ENCODE data around the gene HDDC3. TPM values are rescaled to one million over a fixed set of nuclear protein-coding genes. Genes with fewer than 3 reads are reported as not detected.

The HDDC3 gene
- polyA plus RNA-seq, 3 donors, result 11.6 to 19.7 (median 14.8) TPM

GRCh38 chr15:90934949-90935751 is 2.8 kb upstream of the HDDC3 start, which contains the start of gene UNC45A:
TSS of gene UNC45A (plus strand) at chr15:90935285. CDS start at chr15:90935325, 40 bp downstream.
- Histone ChIP-seq H2AFZ (ENCODE audit: insufficient read depth, low read depth, low read length, poor library complexity, severe bottlenecking) (peak within 1 kb of the TSS; percentile 96), H3K9ac (ENCODE audit: insufficient read depth, low read length, poor library complexity, severe bottlenecking) (peak within 1 kb of the TSS; percentile 75), H4K20me1 (ENCODE audit: insufficient read depth, low read length) (no peaks in the 10 kb centered on the region), H3K27me3 (ENCODE audit: control insufficient read depth in 2 of 2, insufficient read depth in 2 of 2, low read length in 2 of 2) (no peaks in the 10 kb centered on the region), H3K79me2 (ENCODE audit: insufficient read depth, low read length) (peaks cover 19% of the 10 kb centered on the region), H3K4me2 (replicated peaks; ENCODE audit: extremely low read depth, low read length, poor library complexity, severe bottlenecking) (peak within 1 kb of the TSS; percentile 72), H3K36me3 (replicated peaks in 1 of 2; ENCODE audit: control insufficient read depth in 1 of 2, insufficient read depth in 2 of 2, low read length in 2 of 2) (peaks cover 10 to 19% of the 10 kb centered on the region in 2 donors), H3K4me3 (replicated peaks in 1 of 3; ENCODE audit: low read depth in 2 of 3, low read length in 3 of 3) (peak within 1 kb of the TSS; percentile 75 to 81 (median 80)), H3K9me3 (replicated peaks in 1 of 2; ENCODE audit: control insufficient read depth in 1 of 2, insufficient read depth in 1 of 2, low read length in 2 of 2) (no peaks in the 10 kb centered on the region), H3K27ac (ENCODE audit: low read depth in 1 of 2, low read length in 2 of 2) (peak within 1 kb of the TSS; percentile 18 to 80), H3K4me1 (ENCODE audit: control insufficient read depth in 1 of 2, insufficient read depth in 2 of 2, low read length in 2 of 2) (peaks cover 45 to 61% of the 10 kb centered on the region in 2 donors)
- Mint-ChIP-seq H3K27me3 (ENCODE audit: low read depth in 3 of 3) (peaks cover 0 to 2% (median 2%) of the 10 kb centered on the region in 3 donors), H3K27ac (peak within 1 kb of the TSS; percentile 81 to 93 (median 90)), H3K36me3 (peaks cover 24 to 28% of the 10 kb centered on the region in 2 donors), H3K9me3 (no peaks in the 10 kb centered on the region), H3K4me1 (peaks cover 41% of the 10 kb centered on the region), H3K4me3 (peak within 1 kb of the TSS; percentile 81 to 92)
- DNase-seq, result peak; percentile 59 to 69 (median 62)
- under 1% methylated on average over 58 of the region's 65 CpGs for WGBS (ENCODE audit: insufficient coverage)
- intact Hi-C loops (cut with micrococcal nuclease), result loop anchor here (1.0 to 5.0 kb wide), 3 partner anchors 20 to 38 kb away; partner anchors contain the start of gene MAN2A2 (in 1 of the 2)
- TF ChIP-seq CTCF (IDR thresholded peaks at IDR 0.05), result no peak

GRCh38 chr15:90934256-90934948 is 2.1 kb upstream of the HDDC3 start:
- 0% methylated on average over 11 of the region's 19 CpGs for WGBS (ENCODE audit: insufficient coverage)

More at GRCh38 chr15:90934256-90934948, 2.1 kb upstream of the HDDC3 start:
- Mint-ChIP-seq H3K27me3 (ENCODE audit: low read depth in 3 of 3) (peaks cover 0 to 2% (median 0%) of the 10 kb centered on the region in 3 donors), H3K4me3 (peak overlapping the region; percentile 81 to 92), H3K36me3 (peaks cover 16 to 20% of the 10 kb centered on the region in 2 donors), H3K4me1 (peaks cover 42% of the 10 kb centered on the region), H3K27ac (peak overlapping the region; percentile 72 to 93 (median 90)), H3K9me3 (no peaks in the 10 kb centered on the region)
- peak; percentile 93 for TF ChIP-seq CTCF (IDR thresholded peaks at IDR 0.05)
- Histone ChIP-seq H3K4me3 (replicated peaks in 1 of 3; ENCODE audit: low read depth in 2 of 3, low read length in 3 of 3) (peak overlapping the region; percentile 75 to 81 (median 80)), H4K20me1 (ENCODE audit: insufficient read depth, low read length) (no peaks in the 10 kb centered on the region), H3K79me2 (ENCODE audit: insufficient read depth, low read length) (peaks cover 26% of the 10 kb centered on the region), H3K9me3 (replicated peaks in 1 of 2; ENCODE audit: control insufficient read depth in 1 of 2, insufficient read depth in 1 of 2, low read length in 2 of 2) (no peaks in the 10 kb centered on the region), H2AFZ (ENCODE audit: insufficient read depth, low read depth, low read length, poor library complexity, severe bottlenecking) (peak overlapping the region; percentile 96), H3K27me3 (ENCODE audit: control insufficient read depth in 2 of 2, insufficient read depth in 2 of 2, low read length in 2 of 2) (no peaks in the 10 kb centered on the region), H3K36me3 (replicated peaks in 1 of 2; ENCODE audit: control insufficient read depth in 1 of 2, insufficient read depth in 2 of 2, low read length in 2 of 2) (peaks cover 2 to 12% of the 10 kb centered on the region in 2 donors), H3K4me2 (replicated peaks; ENCODE audit: extremely low read depth, low read length, poor library complexity, severe bottlenecking) (peak overlapping the region; percentile 72), H3K4me1 (ENCODE audit: control insufficient read depth in 1 of 2, insufficient read depth in 2 of 2, low read length in 2 of 2) (peaks cover 46 to 68% of the 10 kb centered on the region in 2 donors), H3K27ac (ENCODE audit: low read depth in 1 of 2, low read length in 2 of 2) (peak overlapping the region; percentile 17 to 80), H3K9ac (ENCODE audit: insufficient read depth, low read length, poor library complexity, severe bottlenecking) (peak overlapping the region; percentile 75)
- peak; percentile 73 to 78 (median 78) for DNase-seq
- intact Hi-C loops (cut with micrococcal nuclease), result loop anchor here (1.0 to 5.0 kb wide), 3 partner anchors 19 to 37 kb away; partner anchors contain the start of gene MAN2A2 (in 1 of the 2)
